Measurements from ENCODE around the gene IL2RA. TPM values are rescaled to one million over a fixed set of nuclear protein-coding genes. Genes with fewer than 3 reads are reported as not detected.

Gene IL2RA
- polyA plus RNA-seq, 1 donor (not counting 4 experiments of a cell fraction or from before 2014, with no cell fraction given) = not detected

DNA sequence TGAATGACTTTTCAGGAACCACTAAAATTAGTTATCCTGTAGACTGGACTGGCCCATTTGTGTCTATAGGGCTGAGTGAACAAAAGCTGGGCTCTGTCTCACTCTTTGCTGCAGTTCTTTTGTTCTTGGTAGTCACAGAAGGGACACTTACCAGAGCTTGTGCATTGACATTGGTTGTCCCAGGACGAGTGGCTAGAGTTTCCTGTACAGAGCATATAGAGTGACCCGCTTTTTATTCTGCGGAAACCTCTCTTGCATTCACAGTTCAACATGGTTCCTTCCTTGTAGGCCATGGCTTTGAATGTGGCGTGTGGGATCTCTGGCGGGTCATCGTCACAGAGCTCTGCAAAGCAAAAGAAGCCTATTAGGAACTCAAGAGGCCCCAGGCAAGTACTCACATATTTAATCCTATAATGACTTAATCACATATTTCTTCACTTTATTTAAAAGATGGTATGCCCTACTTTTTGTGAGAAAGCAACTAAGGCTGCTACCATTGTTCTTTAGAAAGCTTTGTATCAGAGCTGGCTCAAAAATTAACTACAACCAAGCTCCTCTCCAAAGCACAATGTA, 36.4 kb downstream of the IL2RA start:
- Histone ChIP-seq H3K9ac (ENCODE audit: control insufficient read depth, extremely low read depth, insufficient read depth, low read length) (no peak overlapping the region), H3K27me3 (ENCODE audit: control insufficient read depth, extremely low read depth, insufficient read depth, low read length) (peaks cover 4% of the 10 kb centered on the region), H4K20me1 (ENCODE audit: control insufficient read depth, extremely low read depth, insufficient read depth, low read length) (peaks cover 2% of the 10 kb centered on the region), H3K27ac (ENCODE audit: control insufficient read depth, insufficient read depth, low read length) (no peak overlapping the region), H3K4me2 (ENCODE audit: control insufficient read depth, extremely low read depth, insufficient read depth, low read depth, low read length) (no peak overlapping the region), H2AFZ (ENCODE audit: control insufficient read depth, low read length) (no peak overlapping the region), H3K9me3 (ENCODE audit: control insufficient read depth, low read depth, low read length) (no peaks in the 10 kb centered on the region), H3K4me1 (ENCODE audit: control insufficient read depth, extremely low read depth, insufficient read depth, low read length) (no peaks in the 10 kb centered on the region), H3K4me3 (ENCODE audit: control insufficient read depth in 2 of 3, extremely low read depth in 1 of 3, insufficient read depth in 2 of 3, low read depth in 1 of 3, low read length in 3 of 3) (no peak overlapping the region), H3K36me3 (ENCODE audit: control insufficient read depth in 2 of 2, extremely low read depth in 1 of 2, insufficient read depth in 2 of 2, low read length in 2 of 2) (no peaks in the 10 kb centered on the region), H3K79me2 (ENCODE audit: control insufficient read depth, insufficient read depth, low read length) (no peaks in the 10 kb centered on the region), H3K9me1 (ENCODE audit: control insufficient read depth, extremely low read depth, insufficient read depth, low read length) (no peaks in the 10 kb centered on the region)
- FAIRE-seq (no peak), DNase-seq (ENCODE audit: low read depth, low spot score) (no peak)
- TF ChIP-seq, protein P1, sequence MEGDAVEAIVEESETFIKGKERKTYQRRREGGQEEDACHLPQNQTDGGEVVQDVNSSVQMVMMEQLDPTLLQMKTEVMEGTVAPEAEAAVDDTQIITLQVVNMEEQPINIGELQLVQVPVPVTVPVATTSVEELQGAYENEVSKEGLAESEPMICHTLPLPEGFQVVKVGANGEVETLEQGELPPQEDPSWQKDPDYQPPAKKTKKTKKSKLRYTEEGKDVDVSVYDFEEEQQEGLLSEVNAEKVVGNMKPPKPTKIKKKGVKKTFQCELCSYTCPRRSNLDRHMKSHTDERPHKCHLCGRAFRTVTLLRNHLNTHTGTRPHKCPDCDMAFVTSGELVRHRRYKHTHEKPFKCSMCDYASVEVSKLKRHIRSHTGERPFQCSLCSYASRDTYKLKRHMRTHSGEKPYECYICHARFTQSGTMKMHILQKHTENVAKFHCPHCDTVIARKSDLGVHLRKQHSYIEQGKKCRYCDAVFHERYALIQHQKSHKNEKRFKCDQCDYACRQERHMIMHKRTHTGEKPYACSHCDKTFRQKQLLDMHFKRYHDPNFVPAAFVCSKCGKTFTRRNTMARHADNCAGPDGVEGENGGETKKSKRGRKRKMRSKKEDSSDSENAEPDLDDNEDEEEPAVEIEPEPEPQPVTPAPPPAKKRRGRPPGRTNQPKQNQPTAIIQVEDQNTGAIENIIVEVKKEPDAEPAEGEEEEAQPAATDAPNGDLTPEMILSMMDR (optimal IDR thresholded peaks at IDR 0.05 in 1 of 3, IDR thresholded peaks at IDR 0.05 in 1 of 3, conservative IDR thresholded peaks at IDR 0.05 in 1 of 3; ENCODE audit: extremely low read depth in 1 of 3, insufficient read depth in 2 of 3, low read length in 3 of 3) = no peak
- TF ChIP-seq EZH2 (IDR thresholded peaks at IDR 0.05; ENCODE audit: low read length) = no peak
- dilution Hi-C loops (cut with MboI; ENCODE audit: extremely low pct_ligation_motif_present, low sequenced_read_pairs) = no loop called here

DNA sequence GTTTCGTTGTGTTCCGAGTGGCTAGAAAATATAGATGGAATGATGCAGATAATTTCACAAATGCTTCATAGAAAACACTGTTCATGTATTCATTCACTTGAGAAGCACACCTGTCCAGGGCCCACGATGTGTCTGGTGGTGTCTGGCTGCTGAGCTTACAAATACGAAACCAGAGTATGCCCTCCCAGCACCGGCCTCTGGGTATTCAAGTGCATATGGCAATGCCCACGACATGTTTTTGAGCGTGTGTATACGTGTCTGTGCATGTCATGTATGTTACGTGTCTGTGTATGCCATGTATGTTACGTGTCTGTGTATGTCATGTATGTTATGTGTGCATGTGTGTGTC, 37.9 kb downstream of the IL2RA start:
- Histone ChIP-seq H3K4me3 (ENCODE audit: control insufficient read depth in 2 of 3, extremely low read depth in 1 of 3, insufficient read depth in 2 of 3, low read depth in 1 of 3, low read length in 3 of 3) (no peak overlapping the region), H3K9ac (ENCODE audit: control insufficient read depth, extremely low read depth, insufficient read depth, low read length) (no peak overlapping the region), H3K9me1 (ENCODE audit: control insufficient read depth, extremely low read depth, insufficient read depth, low read length) (no peaks in the 10 kb centered on the region), H3K9me3 (ENCODE audit: control insufficient read depth, low read depth, low read length) (no peaks in the 10 kb centered on the region), H3K4me2 (ENCODE audit: control insufficient read depth, extremely low read depth, insufficient read depth, low read depth, low read length) (no peak overlapping the region), H2AFZ (ENCODE audit: control insufficient read depth, low read length) (no peak overlapping the region), H3K79me2 (ENCODE audit: control insufficient read depth, insufficient read depth, low read length) (no peaks in the 10 kb centered on the region), H3K27ac (ENCODE audit: control insufficient read depth, insufficient read depth, low read length) (no peak overlapping the region), H3K4me1 (ENCODE audit: control insufficient read depth, extremely low read depth, insufficient read depth, low read length) (no peaks in the 10 kb centered on the region), H4K20me1 (ENCODE audit: control insufficient read depth, extremely low read depth, insufficient read depth, low read length) (peaks cover 2% of the 10 kb centered on the region), H3K27me3 (ENCODE audit: control insufficient read depth, extremely low read depth, insufficient read depth, low read length) (peaks cover 4% of the 10 kb centered on the region), H3K36me3 (ENCODE audit: control insufficient read depth in 2 of 2, extremely low read depth in 1 of 2, insufficient read depth in 2 of 2, low read length in 2 of 2) (no peaks in the 10 kb centered on the region)
- DNase-seq (ENCODE audit: low read depth, low spot score) (no peak), FAIRE-seq (no peak)
- dilution Hi-C loops (cut with MboI; ENCODE audit: extremely low pct_ligation_motif_present, low sequenced_read_pairs) = no loop called here
- TF ChIP-seq, protein P1 (optimal IDR thresholded peaks at IDR 0.05 in 1 of 3, IDR thresholded peaks at IDR 0.05 in 1 of 3, conservative IDR thresholded peaks at IDR 0.05 in 1 of 3; ENCODE audit: extremely low read depth in 1 of 3, insufficient read depth in 2 of 3, low read length in 3 of 3) = no peak
- no peak for TF ChIP-seq EZH2 (IDR thresholded peaks at IDR 0.05; ENCODE audit: low read length)
